GM21576 (cell line): ENCODE results near the gene KRTAP12-4.
"Not testable (repeated sequence)": the region's sequence is repeated elsewhere in the genome, so short reads cannot be mapped to it uniquely, and the experiment has no call there.

Source experiments
- ATAC-seq: cut with Tn5 transposase; IDR thresholded peaks from one replicate; pipeline ENCODE4 v1.9.1; 2021; ENCODE audit warnings: mild to moderate bottlenecking, moderate library complexity; ENCODE audit not compliant: unreplicated experiment

Gene KRTAP12-4

GRCh38 chr21:44637018-44637850, 17.2 kb downstream of the KRTAP12-4 start, which contains the start of gene KRTAP10-10:
TSS of gene KRTAP10-10 (plus strand) at chr21:44637356. CDS start at chr21:44637418, 62 bp downstream.
- ATAC-seq: no peak

- no peak for ATAC-seq
Measured at GRCh38 chr21:44636209-44637017, 18.0 kb downstream of the KRTAP12-4 start.

- ATAC-seq: no peak
Measured at GRCh38 chr21:44632067-44632466, 22.4 kb downstream of the KRTAP12-4 start.

GRCh38 chr21:44630440-44630839, 24.0 kb downstream of the KRTAP12-4 start:
- no peak for ATAC-seq

- no peak for ATAC-seq
Measured at GRCh38 chr21:44628707-44629391, 25.6 kb downstream of the KRTAP12-4 start.

GRCh38 chr21:44627831-44628233, 26.6 kb downstream of the KRTAP12-4 start:
- not testable (repeated sequence) for ATAC-seq

- not testable (repeated sequence) for ATAC-seq
Measured at GRCh38 chr21:44627181-44627822, 27.2 kb downstream of the KRTAP12-4 start.

- ATAC-seq: no peak
Measured at GRCh38 chr21:44626673-44627143, 27.8 kb downstream of the KRTAP12-4 start, which contains the start of gene KRTAP10-9. TSS of gene KRTAP10-9 (plus strand) at chr21:44627093. CDS start at chr21:44627172, 79 bp downstream.

GRCh38 chr21:44626262-44626661, 28.2 kb downstream of the KRTAP12-4 start:
- ATAC-seq: no peak

GRCh38 chr21:44625756-44626155, 28.7 kb downstream of the KRTAP12-4 start:
- ATAC-seq: no peak

- ATAC-seq: no peak
Measured at GRCh38 chr21:44623575-44623974, 30.9 kb downstream of the KRTAP12-4 start.

GRCh38 chr21:44619886-44620285, 34.6 kb downstream of the KRTAP12-4 start:
- ATAC-seq: no peak

- no peak for ATAC-seq
Measured at GRCh38 chr21:44618909-44619308, 35.5 kb downstream of the KRTAP12-4 start.

GRCh38 chr21:44618504-44618903, 36.0 kb downstream of the KRTAP12-4 start:
- no peak for ATAC-seq

- no peak for ATAC-seq
Measured at GRCh38 chr21:44617071-44617501, 37.4 kb downstream of the KRTAP12-4 start.

GRCh38 chr21:44616591-44616926, 37.9 kb downstream of the KRTAP12-4 start:
- no peak for ATAC-seq

- ATAC-seq: no peak
Measured at GRCh38 chr21:44615911-44616590, 38.4 kb downstream of the KRTAP12-4 start.

GRCh38 chr21:44615466-44615865, 39.0 kb downstream of the KRTAP12-4 start:
- ATAC-seq: no peak

- ATAC-seq: no peak
Measured at GRCh38 chr21:44614961-44615391, 39.5 kb downstream of the KRTAP12-4 start.

GRCh38 chr21:44614161-44614631, 40.3 kb downstream of the KRTAP12-4 start:
- no peak for ATAC-seq
